ENCODE data around the gene FERMT2. TPM values are rescaled to one million over a fixed set of nuclear protein-coding genes. Genes with fewer than 3 reads are reported as not detected.

FERMT2 gene
- polyA plus RNA-seq, 2 of the 4 experiments (the other 2 are of a cell fraction) = 42.9 to 102 TPM

DNA sequence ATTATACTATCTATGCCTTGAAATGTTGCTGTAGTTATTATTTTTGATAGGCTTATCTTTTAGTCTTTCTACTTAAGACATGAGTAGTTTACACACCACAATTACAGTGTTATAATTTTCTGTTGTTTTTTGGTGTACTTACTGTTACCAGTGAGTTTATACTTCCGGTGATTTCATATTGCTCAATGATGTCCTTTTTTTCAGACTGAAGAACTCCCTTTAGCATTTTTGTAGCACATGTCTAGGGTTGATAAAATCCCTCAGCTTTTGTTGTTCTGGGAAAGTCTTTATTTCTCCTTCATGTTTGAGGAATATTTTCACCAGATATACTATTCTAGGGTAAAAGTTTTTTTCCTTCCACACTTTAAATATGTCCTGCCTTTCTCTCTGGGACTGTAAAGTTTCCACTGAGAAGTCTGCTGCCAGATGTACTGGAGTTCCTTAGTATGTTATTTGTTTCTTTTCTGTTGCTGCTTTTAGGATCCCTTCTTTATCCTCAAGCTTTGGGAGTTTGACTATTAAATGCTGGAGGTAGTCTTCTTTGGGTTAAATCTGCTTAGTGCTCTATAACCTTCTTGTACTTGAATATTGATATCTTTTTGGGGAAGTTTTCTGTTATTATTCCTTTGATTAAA, 41.5 kb upstream of the FERMT2 start:
- POLR2A ChIA-PET = no interaction called here
- ATAC-seq = no peak
- TF ChIP-seq, protein P1, sequence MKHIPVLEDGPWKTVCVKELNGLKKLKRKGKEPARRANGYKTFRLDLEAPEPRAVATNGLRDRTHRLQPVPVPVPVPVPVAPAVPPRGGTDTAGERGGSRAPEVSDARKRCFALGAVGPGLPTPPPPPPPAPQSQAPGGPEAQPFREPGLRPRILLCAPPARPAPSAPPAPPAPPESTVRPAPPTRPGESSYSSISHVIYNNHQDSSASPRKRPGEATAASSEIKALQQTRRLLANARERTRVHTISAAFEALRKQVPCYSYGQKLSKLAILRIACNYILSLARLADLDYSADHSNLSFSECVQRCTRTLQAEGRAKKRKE (CRISPR knock-in tag; IDR thresholded peaks at IDR 0.05; ENCODE audit: low read depth) = no peak
- no peak for TF ChIP-seq RAD21 (conservative IDR thresholded peaks at IDR 0.05 in 1 of 2, IDR thresholded peaks at IDR 0.05 in 1 of 2)
- no peak for TF ChIP-seq NFE2L2 (conservative IDR thresholded peaks at IDR 0.05; ENCODE audit: low read length)
- TF ChIP-seq NPAS2 (CRISPR knock-in tag; IDR thresholded peaks at IDR 0.05; ENCODE audit: borderline replicate concordance) = no peak
- no peak for TF ChIP-seq HOXB5 (CRISPR knock-in tag; IDR thresholded peaks at IDR 0.05)
- TF ChIP-seq, protein P2, sequence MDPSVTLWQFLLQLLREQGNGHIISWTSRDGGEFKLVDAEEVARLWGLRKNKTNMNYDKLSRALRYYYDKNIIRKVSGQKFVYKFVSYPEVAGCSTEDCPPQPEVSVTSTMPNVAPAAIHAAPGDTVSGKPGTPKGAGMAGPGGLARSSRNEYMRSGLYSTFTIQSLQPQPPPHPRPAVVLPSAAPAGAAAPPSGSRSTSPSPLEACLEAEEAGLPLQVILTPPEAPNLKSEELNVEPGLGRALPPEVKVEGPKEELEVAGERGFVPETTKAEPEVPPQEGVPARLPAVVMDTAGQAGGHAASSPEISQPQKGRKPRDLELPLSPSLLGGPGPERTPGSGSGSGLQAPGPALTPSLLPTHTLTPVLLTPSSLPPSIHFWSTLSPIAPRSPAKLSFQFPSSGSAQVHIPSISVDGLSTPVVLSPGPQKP (IDR thresholded peaks at IDR 0.05; ENCODE audit: low read depth, low read length) = no peak

DNA sequence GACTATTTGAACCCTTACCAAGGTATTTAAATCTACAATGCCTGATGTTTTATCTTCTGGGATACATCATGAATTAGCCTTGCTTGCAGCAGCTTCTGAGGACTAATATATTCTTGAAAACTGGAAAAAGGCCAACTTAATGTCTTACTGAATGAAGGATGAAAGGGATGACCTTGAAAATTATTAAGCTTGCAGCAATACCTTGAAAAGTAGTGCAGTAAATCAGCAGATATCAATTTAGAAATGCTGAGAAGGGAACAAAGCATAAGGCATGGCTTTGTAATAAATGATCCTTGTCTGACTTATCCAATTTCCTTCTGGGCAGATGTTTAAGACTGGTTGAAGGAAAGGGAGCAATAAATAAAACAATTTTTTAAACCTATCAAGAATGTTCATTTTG, 37.3 kb upstream of the FERMT2 start:
- FAIRE-seq = no peak
- POLR2A ChIA-PET = no interaction called here

More for the DNA sequence above, 41.5 kb upstream of the FERMT2 start:
- no peak overlapping the region for H3K27ac ChIP-seq
- CTCF ChIA-PET = interaction anchor here (1.5 kb wide), 1 partner anchor 14 kb away, joined by 4 read pairs; no protein-coding TSS in a partner anchor
- no peak overlapping the region for H3K4me2 ChIP-seq
- DNase-seq (ENCODE audit: low read depth in 1 of 2, low spot score in 1 of 2) = no peak
- H3K9me3 ChIP-seq = no peaks in the 10 kb centered on the region
- no peak for FAIRE-seq
- H3K4me3 ChIP-seq = no peak overlapping the region
- H3K4me1 ChIP-seq = no peaks in the 10 kb centered on the region
- 81% methylated on average over 1 of the region's 1 CpG for WGBS (ENCODE audit: missing lambda C conversion rate)

DNA sequence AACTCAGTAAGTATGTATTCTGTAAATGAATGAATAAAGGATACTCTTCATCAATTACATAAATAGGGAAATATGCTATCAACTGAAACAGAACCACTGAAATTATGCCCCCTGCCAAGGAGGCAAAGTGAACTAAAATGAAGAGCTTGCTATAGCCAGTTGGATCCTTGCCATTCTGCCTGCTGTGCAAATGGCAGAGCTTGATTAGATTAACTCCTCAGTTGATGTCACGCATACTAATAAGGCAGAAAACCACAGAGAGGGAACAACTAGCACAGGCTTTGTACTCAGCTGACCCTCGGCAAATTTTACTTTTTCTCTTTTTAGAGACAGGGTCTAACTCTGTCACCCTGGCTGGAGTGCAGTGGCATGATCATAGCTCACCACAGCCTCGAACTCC, 36.7 kb upstream of the FERMT2 start:
- 56% methylated on average over 3 of the region's 3 CpGs for WGBS (ENCODE audit: missing lambda C conversion rate)
- no peak for FAIRE-seq
- ATAC-seq = no peak
- Histone ChIP-seq H3K27ac (no peak overlapping the region), H3K4me1 (no peaks in the 10 kb centered on the region), H3K4me2 (no peak overlapping the region), H3K4me3 (no peak overlapping the region), H3K9me3 (no peaks in the 10 kb centered on the region; the same call in 2 of the 3 replicates)
- ChIA-PET CTCF (no interaction called here), POLR2A (no interaction called here)
- no peak for DNase-seq (ENCODE audit: low read depth in 1 of 2, low spot score in 1 of 2)
- TF ChIP-seq GATA3 (IDR thresholded peaks at IDR 0.05; ENCODE audit: borderline replicate concordance) (no peak), KDM5A (IDR thresholded peaks at IDR 0.05) (no peak), SREBF2 (IDR thresholded peaks at IDR 0.05) (no peak), HDAC2 (IDR thresholded peaks at IDR 0.05) (no peak), PHF8 (IDR thresholded peaks at IDR 0.05; ENCODE audit: borderline replicate concordance, low read depth) (no peak), ZSCAN20 (CRISPR knock-in tag; IDR thresholded peaks at IDR 0.05) (no peak), FOXS1 (CRISPR knock-in tag; IDR thresholded peaks at IDR 0.05) (no peak), KDM1A (IDR thresholded peaks at IDR 0.05; ENCODE audit: low read depth) (no peak), CEBPB (IDR thresholded peaks at IDR 0.05) (no peak)
- TF ChIP-seq, protein P1 (CRISPR knock-in tag; IDR thresholded peaks at IDR 0.05; ENCODE audit: low read depth) = no peak
- TF ChIP-seq, protein P3, sequence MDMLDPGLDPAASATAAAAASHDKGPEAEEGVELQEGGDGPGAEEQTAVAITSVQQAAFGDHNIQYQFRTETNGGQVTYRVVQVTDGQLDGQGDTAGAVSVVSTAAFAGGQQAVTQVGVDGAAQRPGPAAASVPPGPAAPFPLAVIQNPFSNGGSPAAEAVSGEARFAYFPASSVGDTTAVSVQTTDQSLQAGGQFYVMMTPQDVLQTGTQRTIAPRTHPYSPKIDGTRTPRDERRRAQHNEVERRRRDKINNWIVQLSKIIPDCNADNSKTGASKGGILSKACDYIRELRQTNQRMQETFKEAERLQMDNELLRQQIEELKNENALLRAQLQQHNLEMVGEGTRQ (IDR thresholded peaks at IDR 0.05) = no peak

More for the DNA sequence above, 37.3 kb upstream of the FERMT2 start:
- Histone ChIP-seq H3K4me3 (no peak overlapping the region), H3K9me3 (no peaks in the 10 kb centered on the region; the same call in 2 of the 3 replicates), H3K4me1 (no peaks in the 10 kb centered on the region), H3K4me2 (no peak overlapping the region), H3K27ac (no peak overlapping the region)
- CTCF ChIA-PET = no interaction called here
- no peak for ATAC-seq
- DNase-seq (ENCODE audit: low read depth in 1 of 2, low spot score in 1 of 2) = no peak
- TF ChIP-seq, protein P1 (CRISPR knock-in tag; IDR thresholded peaks at IDR 0.05; ENCODE audit: low read depth) = no peak
